ENCODE results near the gene LRP6.

GRCh38 chr12:12157424-12157823, 109.4 kb downstream of the LRP6 start:
- TF ChIP-seq CTCF (IDR thresholded peaks at IDR 0.05) (no peak), ZFX (IDR thresholded peaks at IDR 0.05; ENCODE audit: borderline replicate concordance) (no peak)
